H9 (cell line): Measurements from ENCODE around the gene H2BW2. TPM values are rescaled to one million over a fixed set of nuclear protein-coding genes. Genes with fewer than 3 reads are reported as not detected.

Source experiments
- DNase-seq: peaks from one replicate; pipeline ENCODE4 v3.0.0-alpha.2; 2017
- H2AFZ ChIP-seq: one replicate; pipeline ENCODE4 v1.6.1; 2013; ENCODE audit warnings: mild to moderate bottlenecking, low read length, control low read depth, moderate library complexity
- H2AK5ac ChIP-seq: 2 replicates; pipeline ENCODE4 v1.6.1; 2013; ENCODE audit warnings: low read length, control low read depth, mixed read lengths; ENCODE audit not compliant: insufficient read length
- H2BK120ac ChIP-seq: one replicate; pipeline ENCODE4 v1.6.1; 2013; ENCODE audit warnings: low read depth, mild to moderate bottlenecking, low read length, control low read depth, inconsistent platforms; ENCODE audit not compliant: poor library complexity, severe bottlenecking
- H2BK12ac ChIP-seq: 2 replicates; pipeline ENCODE4 v1.6.1; 2013; ENCODE audit warnings: low read length, control low read depth, mixed read lengths, low read depth; ENCODE audit not compliant: insufficient read length
- H2BK15ac ChIP-seq: 2 replicates; pipeline ENCODE4 v1.6.1; 2013; ENCODE audit warnings: low read depth, low read length, control low read depth
- H2BK20ac ChIP-seq: one replicate; pipeline ENCODE4 v1.6.1; 2013; ENCODE audit warnings: low read depth, mild to moderate bottlenecking, low read length, control low read depth, inconsistent platforms; ENCODE audit not compliant: poor library complexity, severe bottlenecking
- H2BK5ac ChIP-seq: 2 replicates; pipeline ENCODE4 v1.6.1; 2013; ENCODE audit warnings: low read length, control low read depth, mixed read lengths; ENCODE audit not compliant: insufficient read length
- H3K14ac ChIP-seq: 2 replicates; pipeline ENCODE4 v1.6.1; 2013; ENCODE audit warnings: low read length, control low read depth; ENCODE audit not compliant: insufficient read depth
- H3K18ac ChIP-seq: 2 replicates; pipeline ENCODE4 v1.6.1; 2013; ENCODE audit warnings: low read depth, mild to moderate bottlenecking, mixed read lengths, low read length, control low read depth; ENCODE audit not compliant: insufficient read length
- H3K23ac ChIP-seq: 2 replicates; pipeline ENCODE4 v1.6.1; 2013; ENCODE audit warnings: low read length, control low read depth, mixed read lengths, low read depth; ENCODE audit not compliant: insufficient read length
- H3K23me2 ChIP-seq: 2 replicates; pipeline ENCODE4 v1.6.1; 2013; ENCODE audit warnings: low read depth, mild to moderate bottlenecking, mixed read lengths, low read length, control low read depth; ENCODE audit not compliant: insufficient read length, poor library complexity, severe bottlenecking
- H3K27ac ChIP-seq: 2 replicates; pipeline ENCODE4 v1.5.1; 2013; ENCODE audit warnings: low read length, control low read depth, mixed read lengths, low read depth; ENCODE audit not compliant: insufficient read length
- H3K27me3 ChIP-seq: 2 replicates; pipeline ENCODE4 v1.6.1; 2013; ENCODE audit warnings: low read length, control low read depth, inconsistent platforms; ENCODE audit not compliant: insufficient read depth
- H3K4ac ChIP-seq: 2 replicates; pipeline ENCODE4 v1.6.1; 2013; ENCODE audit warnings: low read depth, mild to moderate bottlenecking, control low read depth, inconsistent platforms, low read length, moderate library complexity
- H3K4me1 ChIP-seq: 2 replicates; pipeline ENCODE4 v1.6.1; 2013; ENCODE audit warnings: low read length, control low read depth, inconsistent platforms; ENCODE audit not compliant: insufficient read depth
- H3K4me2 ChIP-seq: 2 replicates; pipeline ENCODE4 v1.6.1; 2013; ENCODE audit warnings: low read length, control low read depth, mixed read lengths; ENCODE audit not compliant: insufficient read length, insufficient read depth
- H3K56ac ChIP-seq: 2 replicates; pipeline ENCODE4 v1.6.1; 2013; ENCODE audit warnings: low read depth, mild to moderate bottlenecking, mixed read lengths, low read length, control low read depth; ENCODE audit not compliant: insufficient read length
- H3K79me1 ChIP-seq: 2 replicates; pipeline ENCODE4 v1.6.1; 2013; ENCODE audit warnings: low read depth, mild to moderate bottlenecking, moderate library complexity, low read length, control low read depth, inconsistent platforms; ENCODE audit not compliant: insufficient read depth, poor library complexity, severe bottlenecking
- H3K79me2 ChIP-seq: 2 replicates; pipeline ENCODE4 v1.6.1; 2013; ENCODE audit warnings: low read length, control low read depth, inconsistent platforms; ENCODE audit not compliant: insufficient read depth
- H3K9ac ChIP-seq: 2 replicates; pipeline ENCODE4 v1.6.1; 2013; ENCODE audit warnings: low read length, control low read depth, mixed read lengths; ENCODE audit not compliant: insufficient read length; ENCODE audit errors: extremely low read depth
- H3K9me3 ChIP-seq: one replicate; pipeline ENCODE4 v1.6.1; 2013; ENCODE audit warnings: low read depth, low read length, inconsistent platforms; ENCODE audit not compliant: control insufficient read depth
- H3T11ph ChIP-seq: one replicate; pipeline ENCODE4 v1.6.1; 2013; ENCODE audit warnings: mild to moderate bottlenecking, low read length, control low read depth, inconsistent platforms
- H4K20me1 ChIP-seq: one replicate; pipeline ENCODE4 v1.6.1; 2013; ENCODE audit not compliant: control insufficient read depth, insufficient read length, insufficient read depth
- H4K5ac ChIP-seq: 2 replicates; pipeline ENCODE4 v1.6.1; 2013; ENCODE audit warnings: low read depth, mild to moderate bottlenecking, mixed read lengths, low read length, control low read depth; ENCODE audit not compliant: insufficient read length
- H4K8ac ChIP-seq: replicated peaks from 2 replicates; pipeline ENCODE4 v1.6.1; 2013; ENCODE audit warnings: low read length, control low read depth, mixed read lengths, low read depth; ENCODE audit not compliant: insufficient read length
- H4K91ac ChIP-seq: 2 replicates; pipeline ENCODE4 v1.6.1; 2013; ENCODE audit warnings: low read depth, mild to moderate bottlenecking, moderate library complexity, mixed read lengths, low read length, control low read depth; ENCODE audit not compliant: insufficient read length
- H3K27ac Mint-ChIP-seq, 3 experiments: 2 replicates in 2 of 3; 3 replicates in 1 of 3; pipeline ENCODE4 v1.8.0; 2020 to 2021; ENCODE audit warnings: mixed read lengths in 3 of 3, mild to moderate bottlenecking in 1 of 3, moderate library complexity in 1 of 3
- H3K27me3 Mint-ChIP-seq: 2 replicates; pipeline ENCODE4 v1.8.0; 2021; ENCODE audit warnings: low read depth, mild to moderate bottlenecking, moderate library complexity, mixed read lengths
- H3K36me3 Mint-ChIP-seq, 3 experiments: 2 replicates in 2 of 3; 3 replicates in 1 of 3; pipeline ENCODE4 v1.8.0; 2020 to 2021; ENCODE audit warnings: low read depth in 3 of 3, mixed read lengths in 3 of 3; ENCODE audit not compliant: insufficient read depth in 1 of 3
- H3K4me1 Mint-ChIP-seq, 2 experiments: 2 replicates each; pipeline ENCODE4 v1.8.0; 2020; ENCODE audit warnings: mixed read lengths in 2 of 2
- H3K4me3 Mint-ChIP-seq, 2 experiments: 2 replicates in 1 of 2; 3 replicates in 1 of 2; pipeline ENCODE4 v1.8.0; 2020 to 2021; ENCODE audit warnings: mild to moderate bottlenecking in 2 of 2, mixed read lengths in 2 of 2, moderate library complexity in 1 of 2
- H3K9me3 Mint-ChIP-seq, 2 experiments: 2 replicates in 1 of 2; 3 replicates in 1 of 2; pipeline ENCODE4 v1.8.0; 2020; ENCODE audit warnings: mild to moderate bottlenecking in 2 of 2, mixed read lengths in 2 of 2, moderate library complexity in 1 of 2
- WGBS: extraction: QIAGEN DNeasy Blood & Tissue Kit; methylation state at CpG from one replicate; pipeline ENCODE4 v1.1.7; 2013; ENCODE audit warnings: missing lambda C conversion rate, low lambda C conversion rate, mixed read lengths; ENCODE audit not compliant: insufficient read length; ENCODE audit errors: extremely low coverage; 5-methylcytosine and 5-hydroxymethylcytosine counted together
- total RNA-seq: library from RNA; stranded (reverse); gene quantifications from 2 replicates; pipeline ENCODE4 v1.2.1, GENCODE V29; 2021
- TF ChIP-seq, protein P1 (sequence below): fragments of 200-600 bp; sonication (generic); conservative IDR thresholded peaks from 3 replicates; pipeline ENCODE4 v1.8.0; 2021; ENCODE audit warnings: antibody characterized with exemption, mild to moderate bottlenecking

Gene H2BW2
- total RNA-seq, 1 experiment from 2014 or later = not detected

DNA sequence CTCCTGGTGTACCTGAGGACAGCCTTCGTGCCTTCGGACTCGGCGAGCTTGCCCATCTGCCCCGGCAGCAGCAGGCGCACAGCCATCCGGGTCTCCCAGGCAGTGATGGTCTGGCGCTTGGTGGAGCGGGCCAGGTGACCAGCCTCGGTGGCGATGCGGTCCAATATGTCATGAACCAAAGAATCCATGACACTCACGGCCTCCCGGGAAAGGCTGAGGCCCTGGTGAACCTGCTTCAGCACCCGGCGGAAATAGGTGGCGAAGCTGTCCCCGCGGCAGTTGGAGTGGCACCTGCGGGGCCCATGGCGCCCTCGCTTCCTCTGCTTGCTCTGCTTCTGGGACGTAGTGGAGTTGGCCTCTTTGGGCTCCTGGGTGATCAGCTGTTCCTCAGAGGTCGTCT lies 26.6 kb upstream of the H2BW2 start:
- Histone ChIP-seq H2BK20ac (no peak overlapping the region), H3K4me2 (no peak overlapping the region), H3K4ac (no peak overlapping the region), H4K20me1 (no peaks in the 10 kb centered on the region), H3K79me2 (no peaks in the 10 kb centered on the region), H2AFZ (no peak overlapping the region), H3K9ac (no peak overlapping the region), H3K4me1 (no peaks in the 10 kb centered on the region), H2BK15ac (no peak overlapping the region), H3K79me1 (no peaks in the 10 kb centered on the region), H2AK5ac (no peak overlapping the region), H4K8ac (no peak overlapping the region), H3K27me3 (no peaks in the 10 kb centered on the region), H3K9me3 (no peaks in the 10 kb centered on the region), H3K27ac (no peak overlapping the region), H3T11ph (no peak overlapping the region), H2BK5ac (no peak overlapping the region), H4K5ac (no peak overlapping the region), H3K23ac (no peak overlapping the region), H3K18ac (no peak overlapping the region), H3K56ac (no peak overlapping the region), H2BK12ac (no peak overlapping the region), H3K23me2 (no peaks in the 10 kb centered on the region), H3K14ac (no peak overlapping the region), H4K91ac (no peak overlapping the region), H2BK120ac (no peak overlapping the region)
- TF ChIP-seq, protein P1, sequence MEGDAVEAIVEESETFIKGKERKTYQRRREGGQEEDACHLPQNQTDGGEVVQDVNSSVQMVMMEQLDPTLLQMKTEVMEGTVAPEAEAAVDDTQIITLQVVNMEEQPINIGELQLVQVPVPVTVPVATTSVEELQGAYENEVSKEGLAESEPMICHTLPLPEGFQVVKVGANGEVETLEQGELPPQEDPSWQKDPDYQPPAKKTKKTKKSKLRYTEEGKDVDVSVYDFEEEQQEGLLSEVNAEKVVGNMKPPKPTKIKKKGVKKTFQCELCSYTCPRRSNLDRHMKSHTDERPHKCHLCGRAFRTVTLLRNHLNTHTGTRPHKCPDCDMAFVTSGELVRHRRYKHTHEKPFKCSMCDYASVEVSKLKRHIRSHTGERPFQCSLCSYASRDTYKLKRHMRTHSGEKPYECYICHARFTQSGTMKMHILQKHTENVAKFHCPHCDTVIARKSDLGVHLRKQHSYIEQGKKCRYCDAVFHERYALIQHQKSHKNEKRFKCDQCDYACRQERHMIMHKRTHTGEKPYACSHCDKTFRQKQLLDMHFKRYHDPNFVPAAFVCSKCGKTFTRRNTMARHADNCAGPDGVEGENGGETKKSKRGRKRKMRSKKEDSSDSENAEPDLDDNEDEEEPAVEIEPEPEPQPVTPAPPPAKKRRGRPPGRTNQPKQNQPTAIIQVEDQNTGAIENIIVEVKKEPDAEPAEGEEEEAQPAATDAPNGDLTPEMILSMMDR = no peak
- no peak overlapping the region for H3K4me3 Mint-ChIP-seq
- H3K4me1 Mint-ChIP-seq = no peaks in the 10 kb centered on the region
- no peak overlapping the region for H3K27ac Mint-ChIP-seq
- no peak for DNase-seq
- peaks cover 0 to 69% of the 10 kb centered on the region in 2 experiments; a peak in 3 of 5 replicates for H3K9me3 Mint-ChIP-seq
- peaks cover 4% of the 10 kb centered on the region for H3K27me3 Mint-ChIP-seq
- H3K36me3 Mint-ChIP-seq = peaks cover 0 to 2% (median 0%) of the 10 kb centered on the region in 3 experiments; a peak in 1 of 7 replicates
- no CpG with 5 or more reads among the region's 24 CpGs for WGBS
